Esophagus muscularis mucosa (tissue), 3 donors: ENCODE data around the gene TLL2.
A peak's percentile ranks its signal among the peaks of the same experiment; 100 is the strongest.

Source experiments
- POLR2AphosphoS5 ChIP-seq, 2 donors: sonication (generic); formaldehyde crosslinking; IDR thresholded peaks; one replicate each; pipeline ENCODE4 v1.6.1; 2017; ENCODE audit warnings: antibody characterized with exemption in 2 of 2
- TF ChIP-seq, protein P1 (sequence below), 3 experiments: fragments of 200-600 bp in 2 of 3; fragments of 450-650 bp in 1 of 3; sonication (generic) in 2 of 3; IDR thresholded peaks; one replicate each; pipeline ENCODE4 v1.5.1; 2017 to 2019; ENCODE audit warnings: antibody characterized with exemption in 3 of 3, mild to moderate bottlenecking in 2 of 3, moderate library complexity in 1 of 3

DNA sequence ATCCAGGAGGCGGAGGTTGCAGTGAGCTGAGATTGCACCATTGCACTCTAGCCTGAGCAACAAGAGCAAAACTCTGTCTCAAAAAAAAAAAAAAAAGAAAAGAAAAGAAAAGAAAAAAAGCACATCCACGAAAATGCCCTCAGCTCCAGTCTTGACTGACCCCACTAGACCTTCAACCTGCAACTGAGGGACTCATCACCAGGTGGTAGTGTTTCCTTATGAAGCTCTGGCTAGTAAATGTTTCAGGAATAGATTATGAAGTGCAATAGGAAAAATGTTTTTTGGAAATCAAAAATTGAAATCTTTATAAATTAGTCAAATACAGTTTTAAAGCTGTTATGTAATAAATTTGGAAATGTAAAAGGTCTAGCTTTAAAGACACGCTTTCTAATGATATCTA is 22.4 kb downstream of the TLL2 start:
- no peak for TF ChIP-seq POLR2AphosphoS5 (IDR thresholded peaks at IDR 0.05)
- TF ChIP-seq, protein P1, sequence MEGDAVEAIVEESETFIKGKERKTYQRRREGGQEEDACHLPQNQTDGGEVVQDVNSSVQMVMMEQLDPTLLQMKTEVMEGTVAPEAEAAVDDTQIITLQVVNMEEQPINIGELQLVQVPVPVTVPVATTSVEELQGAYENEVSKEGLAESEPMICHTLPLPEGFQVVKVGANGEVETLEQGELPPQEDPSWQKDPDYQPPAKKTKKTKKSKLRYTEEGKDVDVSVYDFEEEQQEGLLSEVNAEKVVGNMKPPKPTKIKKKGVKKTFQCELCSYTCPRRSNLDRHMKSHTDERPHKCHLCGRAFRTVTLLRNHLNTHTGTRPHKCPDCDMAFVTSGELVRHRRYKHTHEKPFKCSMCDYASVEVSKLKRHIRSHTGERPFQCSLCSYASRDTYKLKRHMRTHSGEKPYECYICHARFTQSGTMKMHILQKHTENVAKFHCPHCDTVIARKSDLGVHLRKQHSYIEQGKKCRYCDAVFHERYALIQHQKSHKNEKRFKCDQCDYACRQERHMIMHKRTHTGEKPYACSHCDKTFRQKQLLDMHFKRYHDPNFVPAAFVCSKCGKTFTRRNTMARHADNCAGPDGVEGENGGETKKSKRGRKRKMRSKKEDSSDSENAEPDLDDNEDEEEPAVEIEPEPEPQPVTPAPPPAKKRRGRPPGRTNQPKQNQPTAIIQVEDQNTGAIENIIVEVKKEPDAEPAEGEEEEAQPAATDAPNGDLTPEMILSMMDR (IDR thresholded peaks at IDR 0.05): peak in 2 of 3 experiments; percentile 9 to 10
